ENCODE data around the gene RNF115. TPM values are rescaled to one million over a fixed set of nuclear protein-coding genes. Genes with fewer than 3 reads are reported as not detected.

The RNF115 gene
- total and polyA plus RNA-seq, 2 of the 13 experiments (the other 11 are each of a cell fraction or from before 2014, with no cell fraction given), result 6.0 to 10.1 TPM

DNA sequence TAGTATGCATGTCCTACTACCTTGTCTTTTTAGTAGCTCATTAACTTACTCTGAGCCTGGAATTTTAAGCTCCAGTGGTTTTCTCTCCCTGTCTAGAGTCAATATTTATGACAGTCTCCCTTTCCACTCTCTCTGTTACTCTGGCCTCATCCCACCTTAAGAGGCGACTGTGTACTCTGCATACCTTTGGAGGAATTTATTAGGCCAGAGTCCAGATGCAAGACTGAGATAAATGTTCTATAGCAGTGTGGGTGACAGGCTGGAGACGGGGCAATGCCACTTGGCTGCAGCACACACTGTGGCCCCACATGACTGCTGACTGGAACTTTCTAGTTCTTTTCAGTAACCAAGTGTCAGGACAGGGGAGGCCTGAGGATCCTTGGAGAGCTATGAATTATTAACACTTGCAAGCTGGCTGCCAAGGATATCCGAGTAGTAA is 112.7 kb downstream of the RNF115 start (continued):
- TF ChIP-seq ZKSCAN8 (CRISPR knock-in tag; IDR thresholded peaks at IDR 0.05; ENCODE audit: borderline replicate concordance), result peak; percentile 49; the same call in 1 of the 2 replicates
- no peak for TF ChIP-seq MBD4 (IDR thresholded peaks at IDR 0.05; ENCODE audit: borderline replicate concordance, low read length)
- TF ChIP-seq ZNF12 (CRISPR knock-in tag; IDR thresholded peaks at IDR 0.05), result peak; percentile 27; the same call in 1 of the 2 replicates
- TF ChIP-seq SOX13 (IDR thresholded peaks at IDR 0.05), result no peak
- TF ChIP-seq SOX13 (CRISPR knock-in tag; conservative IDR thresholded peaks at IDR 0.05 in 1 of 2, IDR thresholded peaks at IDR 0.05 in 1 of 2), result peak in 1 of 2 experiments; percentile 71; a peak in 2 of 4 replicates
- TF ChIP-seq, protein P1, sequence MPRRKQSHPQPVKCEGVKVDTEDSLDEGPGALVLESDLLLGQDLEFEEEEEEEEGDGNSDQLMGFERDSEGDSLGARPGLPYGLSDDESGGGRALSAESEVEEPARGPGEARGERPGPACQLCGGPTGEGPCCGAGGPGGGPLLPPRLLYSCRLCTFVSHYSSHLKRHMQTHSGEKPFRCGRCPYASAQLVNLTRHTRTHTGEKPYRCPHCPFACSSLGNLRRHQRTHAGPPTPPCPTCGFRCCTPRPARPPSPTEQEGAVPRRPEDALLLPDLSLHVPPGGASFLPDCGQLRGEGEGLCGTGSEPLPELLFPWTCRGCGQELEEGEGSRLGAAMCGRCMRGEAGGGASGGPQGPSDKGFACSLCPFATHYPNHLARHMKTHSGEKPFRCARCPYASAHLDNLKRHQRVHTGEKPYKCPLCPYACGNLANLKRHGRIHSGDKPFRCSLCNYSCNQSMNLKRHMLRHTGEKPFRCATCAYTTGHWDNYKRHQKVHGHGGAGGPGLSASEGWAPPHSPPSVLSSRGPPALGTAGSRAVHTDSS (CRISPR knock-in tag; conservative IDR thresholded peaks at IDR 0.05), result no peak
- peak; percentile 53; the same call in 1 of the 2 replicates for TF ChIP-seq ZBTB7A (CRISPR knock-in tag; IDR thresholded peaks at IDR 0.05)
- peak; percentile 71; the same call in 1 of the 2 replicates for TF ChIP-seq HDAC2 (CRISPR knock-in tag; IDR thresholded peaks at IDR 0.05)
- peak; percentile 55; the same call in 1 of the 2 replicates for TF ChIP-seq ZNF121 (CRISPR knock-in tag; IDR thresholded peaks at IDR 0.05)
- TF ChIP-seq SKI (IDR thresholded peaks at IDR 0.05; ENCODE audit: partially characterized antibody), result peak; percentile 54
- TF ChIP-seq, protein P2, sequence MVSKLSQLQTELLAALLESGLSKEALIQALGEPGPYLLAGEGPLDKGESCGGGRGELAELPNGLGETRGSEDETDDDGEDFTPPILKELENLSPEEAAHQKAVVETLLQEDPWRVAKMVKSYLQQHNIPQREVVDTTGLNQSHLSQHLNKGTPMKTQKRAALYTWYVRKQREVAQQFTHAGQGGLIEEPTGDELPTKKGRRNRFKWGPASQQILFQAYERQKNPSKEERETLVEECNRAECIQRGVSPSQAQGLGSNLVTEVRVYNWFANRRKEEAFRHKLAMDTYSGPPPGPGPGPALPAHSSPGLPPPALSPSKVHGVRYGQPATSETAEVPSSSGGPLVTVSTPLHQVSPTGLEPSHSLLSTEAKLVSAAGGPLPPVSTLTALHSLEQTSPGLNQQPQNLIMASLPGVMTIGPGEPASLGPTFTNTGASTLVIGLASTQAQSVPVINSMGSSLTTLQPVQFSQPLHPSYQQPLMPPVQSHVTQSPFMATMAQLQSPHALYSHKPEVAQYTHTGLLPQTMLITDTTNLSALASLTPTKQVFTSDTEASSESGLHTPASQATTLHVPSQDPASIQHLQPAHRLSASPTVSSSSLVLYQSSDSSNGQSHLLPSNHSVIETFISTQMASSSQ (IDR thresholded peaks at IDR 0.05; ENCODE audit: low read depth), result peak; percentile 63; the same call in 1 of the 2 replicates
- TF ChIP-seq, protein P2 (CRISPR knock-in tag; IDR thresholded peaks at IDR 0.05; ENCODE audit: borderline replicate concordance), result peak; percentile 81; the same call in 1 of the 2 replicates
- TF ChIP-seq MTA3 (CRISPR knock-in tag; IDR thresholded peaks at IDR 0.05), result no peak
- TF ChIP-seq, protein P3, sequence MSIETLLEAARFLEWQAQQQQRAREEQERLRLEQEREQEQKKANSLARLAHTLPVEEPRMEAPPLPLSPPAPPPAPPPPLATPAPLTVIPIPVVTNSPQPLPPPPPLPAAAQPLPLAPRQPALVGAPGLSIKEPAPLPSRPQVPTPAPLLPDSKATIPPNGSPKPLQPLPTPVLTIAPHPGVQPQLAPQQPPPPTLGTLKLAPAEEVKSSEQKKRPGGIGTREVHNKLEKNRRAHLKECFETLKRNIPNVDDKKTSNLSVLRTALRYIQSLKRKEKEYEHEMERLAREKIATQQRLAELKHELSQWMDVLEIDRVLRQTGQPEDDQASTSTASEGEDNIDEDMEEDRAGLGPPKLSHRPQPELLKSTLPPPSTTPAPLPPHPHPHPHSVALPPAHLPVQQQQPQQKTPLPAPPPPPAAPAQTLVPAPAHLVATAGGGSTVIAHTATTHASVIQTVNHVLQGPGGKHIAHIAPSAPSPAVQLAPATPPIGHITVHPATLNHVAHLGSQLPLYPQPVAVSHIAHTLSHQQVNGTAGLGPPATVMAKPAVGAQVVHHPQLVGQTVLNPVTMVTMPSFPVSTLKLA (IDR thresholded peaks at IDR 0.05), result no peak
- TF ChIP-seq FOXJ3 (CRISPR knock-in tag; IDR thresholded peaks at IDR 0.05; ENCODE audit: borderline replicate concordance), result peak; percentile 84; the same call in 1 of the 2 replicates
- TF ChIP-seq ESRRA (CRISPR knock-in tag; IDR thresholded peaks at IDR 0.05; ENCODE audit: low read depth), result no peak
- TF ChIP-seq HOXA3 (CRISPR knock-in tag; IDR thresholded peaks at IDR 0.05), result peak; percentile 49; the same call in 1 of the 2 replicates
- peak; percentile 46; the same call in 1 of the 2 replicates for TF ChIP-seq ZBTB3 (CRISPR knock-in tag; IDR thresholded peaks at IDR 0.05; ENCODE audit: borderline replicate concordance, low read depth)
- no peak for TF ChIP-seq ZBTB21 (CRISPR knock-in tag; IDR thresholded peaks at IDR 0.05)
- TF ChIP-seq TCF12 (IDR thresholded peaks at IDR 0.05), result no peak
- TF ChIP-seq TCF12 (CRISPR knock-in tag; IDR thresholded peaks at IDR 0.05), result no peak
- TF ChIP-seq, protein P4, sequence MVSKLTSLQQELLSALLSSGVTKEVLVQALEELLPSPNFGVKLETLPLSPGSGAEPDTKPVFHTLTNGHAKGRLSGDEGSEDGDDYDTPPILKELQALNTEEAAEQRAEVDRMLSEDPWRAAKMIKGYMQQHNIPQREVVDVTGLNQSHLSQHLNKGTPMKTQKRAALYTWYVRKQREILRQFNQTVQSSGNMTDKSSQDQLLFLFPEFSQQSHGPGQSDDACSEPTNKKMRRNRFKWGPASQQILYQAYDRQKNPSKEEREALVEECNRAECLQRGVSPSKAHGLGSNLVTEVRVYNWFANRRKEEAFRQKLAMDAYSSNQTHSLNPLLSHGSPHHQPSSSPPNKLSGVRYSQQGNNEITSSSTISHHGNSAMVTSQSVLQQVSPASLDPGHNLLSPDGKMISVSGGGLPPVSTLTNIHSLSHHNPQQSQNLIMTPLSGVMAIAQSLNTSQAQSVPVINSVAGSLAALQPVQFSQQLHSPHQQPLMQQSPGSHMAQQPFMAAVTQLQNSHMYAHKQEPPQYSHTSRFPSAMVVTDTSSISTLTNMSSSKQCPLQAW (CRISPR knock-in tag; IDR thresholded peaks at IDR 0.05), result peak; percentile 56; the same call in 1 of the 2 replicates
- peak; percentile 56 for TF ChIP-seq ZEB1 (IDR thresholded peaks at IDR 0.05; ENCODE audit: insufficient replicate concordance, low read depth)

Data from HepG2 (cell line).